ENCODE measurements around the gene C10orf90.
"Not testable (repeated sequence)": the region's sequence is repeated elsewhere in the genome, so short reads cannot be mapped to it uniquely, and the experiment has no call there.

C10orf90 gene

GRCh38 chr10:126384269-126384873 is 286.1 kb downstream of the C10orf90 start:
- DNase-seq: no peak

DNA sequence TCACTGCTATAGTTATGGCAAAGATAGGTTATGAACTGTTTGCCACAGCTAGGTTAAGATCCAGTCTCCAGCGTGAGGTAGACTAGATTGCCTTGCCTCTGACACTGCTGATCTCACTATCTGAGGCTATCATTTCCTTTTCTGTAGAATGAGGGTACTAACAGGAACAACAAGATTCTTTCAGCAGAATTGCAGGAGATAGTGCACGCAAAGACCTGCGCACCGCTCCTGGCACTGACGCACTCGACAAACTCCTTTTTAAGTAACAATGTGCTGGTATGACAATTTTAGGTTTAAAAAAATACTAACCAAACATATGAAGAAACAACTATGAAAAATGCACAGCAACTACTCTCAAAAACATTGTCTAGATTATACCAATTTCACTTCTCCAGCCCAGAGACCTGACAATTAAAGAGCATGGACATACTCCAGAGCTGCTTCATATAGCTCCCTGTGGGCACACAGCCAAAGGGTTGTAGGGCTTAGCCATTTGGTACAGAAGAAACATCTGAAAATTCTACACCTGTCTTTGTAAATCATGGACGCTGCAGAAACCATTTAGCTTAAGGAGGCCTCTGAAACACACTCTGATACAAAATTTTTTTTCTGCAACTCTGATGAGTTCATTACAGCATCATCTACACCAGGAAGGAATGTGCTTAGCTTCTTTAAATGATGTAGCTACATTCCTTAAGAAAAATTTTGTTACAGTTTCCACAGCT is 290.0 kb downstream of the C10orf90 start:
- DNase-seq: peak; percentile 62

DNA sequence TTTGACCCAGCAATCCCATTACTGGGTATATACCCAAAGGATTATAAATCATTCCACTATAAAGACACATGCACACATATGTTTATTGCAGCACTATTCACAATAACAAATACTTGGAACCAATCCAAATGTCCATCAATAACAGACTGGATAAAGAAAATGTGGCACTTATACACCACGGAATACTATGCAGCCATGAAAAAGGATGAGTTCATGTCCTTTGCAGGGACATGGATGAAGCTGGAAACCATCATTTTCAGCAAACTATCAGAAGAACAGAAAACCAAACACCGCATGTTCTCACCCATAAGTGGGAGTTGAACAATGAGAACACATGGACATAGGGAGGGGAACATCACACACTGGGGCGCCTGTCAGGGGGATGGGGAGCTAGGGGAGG is 291.3 kb downstream of the C10orf90 start:
- DNase-seq: not testable (repeated sequence)

- DNase-seq: no peak
Observed at GRCh38 chr10:126376956-126377355, 293.5 kb downstream of the C10orf90 start.

GRCh38 chr10:126375926-126376554 is 294.5 kb downstream of the C10orf90 start:
- no peak for DNase-seq

- no peak for DNase-seq
Observed at GRCh38 chr10:126375299-126375698, 295.2 kb downstream of the C10orf90 start.
